ENCODE results near the gene CISD3.

DNA sequence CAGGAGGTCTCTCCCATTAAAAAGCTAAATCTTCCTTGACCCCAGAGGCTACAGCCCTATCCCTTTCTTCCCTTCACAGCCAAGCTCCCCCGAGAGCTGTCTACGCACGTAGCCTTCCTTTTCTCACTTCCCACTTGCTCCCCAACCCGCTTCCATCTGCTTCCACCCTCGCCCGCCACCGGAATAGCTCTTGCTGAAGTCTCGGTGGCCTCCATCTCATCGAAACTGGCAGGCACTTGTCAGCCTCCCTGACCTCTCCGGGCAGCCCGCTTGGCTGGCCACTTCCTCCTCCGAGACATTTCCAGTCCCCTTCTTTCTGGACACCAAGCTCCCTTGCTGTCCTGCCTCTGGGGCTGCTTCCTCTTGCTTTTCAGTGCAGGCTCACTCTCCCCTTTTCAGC lies 44.6 kb upstream of the CISD3 start:
- TF ChIP-seq, protein P1, sequence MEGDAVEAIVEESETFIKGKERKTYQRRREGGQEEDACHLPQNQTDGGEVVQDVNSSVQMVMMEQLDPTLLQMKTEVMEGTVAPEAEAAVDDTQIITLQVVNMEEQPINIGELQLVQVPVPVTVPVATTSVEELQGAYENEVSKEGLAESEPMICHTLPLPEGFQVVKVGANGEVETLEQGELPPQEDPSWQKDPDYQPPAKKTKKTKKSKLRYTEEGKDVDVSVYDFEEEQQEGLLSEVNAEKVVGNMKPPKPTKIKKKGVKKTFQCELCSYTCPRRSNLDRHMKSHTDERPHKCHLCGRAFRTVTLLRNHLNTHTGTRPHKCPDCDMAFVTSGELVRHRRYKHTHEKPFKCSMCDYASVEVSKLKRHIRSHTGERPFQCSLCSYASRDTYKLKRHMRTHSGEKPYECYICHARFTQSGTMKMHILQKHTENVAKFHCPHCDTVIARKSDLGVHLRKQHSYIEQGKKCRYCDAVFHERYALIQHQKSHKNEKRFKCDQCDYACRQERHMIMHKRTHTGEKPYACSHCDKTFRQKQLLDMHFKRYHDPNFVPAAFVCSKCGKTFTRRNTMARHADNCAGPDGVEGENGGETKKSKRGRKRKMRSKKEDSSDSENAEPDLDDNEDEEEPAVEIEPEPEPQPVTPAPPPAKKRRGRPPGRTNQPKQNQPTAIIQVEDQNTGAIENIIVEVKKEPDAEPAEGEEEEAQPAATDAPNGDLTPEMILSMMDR (IDR thresholded peaks at IDR 0.05): no peak
- TF ChIP-seq POLR2A (IDR thresholded peaks at IDR 0.05): no peak
